Small intestine (tissue), 7 donors: ENCODE measurements around the gene ATPAF2. TPM values are rescaled to one million over a fixed set of nuclear protein-coding genes. Genes with fewer than 3 reads are reported as not detected.
"Not testable (repeated sequence)": the region's sequence is repeated elsewhere in the genome, so short reads cannot be mapped to it uniquely, and the experiment has no call there.

Experiments
- DNase-seq, 2 donors: peaks; one replicate each; pipeline versions ENCODE4 v3.0.0 to v3.0.0-alpha.2; 2013
- FAIRE-seq: peaks from 2 replicates; lab custom pipeline; 2012; peaks lifted over from hg19 to GRCh38; lab: Jason Lieb, UNC
- H3K27ac ChIP-seq, 3 donors: one replicate each; pipeline ENCODE4 v1.5.1; 2013; ENCODE audit warnings: low read length in 2 of 3, mild to moderate bottlenecking in 2 of 3, control low read depth in 1 of 3, inconsistent platforms in 1 of 3, low read depth in 1 of 3, moderate library complexity in 1 of 3
- H3K27me3 ChIP-seq, 3 donors: one replicate each; pipeline ENCODE4 v1.6.1; 2013; ENCODE audit warnings: low read length in 3 of 3, inconsistent platforms in 1 of 3; ENCODE audit not compliant: control insufficient read depth in 3 of 3, insufficient read depth in 3 of 3
- H3K36me3 ChIP-seq, 3 donors: one replicate each; pipeline ENCODE4 v1.6.1; 2013; ENCODE audit warnings: low read length in 3 of 3, inconsistent platforms in 1 of 3, low read depth in 1 of 3, mild to moderate bottlenecking in 1 of 3, moderate library complexity in 1 of 3; ENCODE audit not compliant: control insufficient read depth in 3 of 3, insufficient read depth in 2 of 3
- H3K4me1 ChIP-seq, 3 donors: one replicate each; pipeline ENCODE4 v1.6.1; 2013; ENCODE audit warnings: low read length in 2 of 3, inconsistent platforms in 1 of 3, low read depth in 1 of 3, mild to moderate bottlenecking in 1 of 3, moderate library complexity in 1 of 3; ENCODE audit not compliant: control insufficient read depth in 3 of 3, insufficient read depth in 2 of 3
- H3K4me3 ChIP-seq, 3 donors: one replicate each; pipeline ENCODE4 v1.5.1; 2013; ENCODE audit warnings: low read length in 3 of 3, control low read depth in 1 of 3, inconsistent platforms in 1 of 3, low read depth in 1 of 3, mild to moderate bottlenecking in 1 of 3, moderate library complexity in 1 of 3
- H3K9me3 ChIP-seq, 2 donors: one replicate each; pipeline ENCODE4 v1.6.1; 2013; ENCODE audit warnings: low read depth in 1 of 2, low read length in 1 of 2; ENCODE audit not compliant: control insufficient read depth in 2 of 2, insufficient read depth in 1 of 2
- WGBS, 3 donors: extraction: QIAGEN DNeasy Blood & Tissue Kit; methylation state at CpG; one replicate each; pipeline ENCODE4 v1.1.7; 2013; 5-methylcytosine and 5-hydroxymethylcytosine counted together
- polyA plus RNA-seq, 4 donors: library from polyadenylated mRNA; stranded (reverse) in 3 of 4; unstranded in 1 of 4; fragments of 200-250 nt in 3 of 4; fragments of 120-200 nt in 1 of 4; gene quantifications; one replicate each; pipeline versions ENCODE4 v1.2.1 to v1.2.3, GENCODE V29; 2013
- donor health status: healthy with polysubstance abuse.
- donor health status: control.
- donor health status: control.
- donor health status: Bipolar disorder and iron deficiency.
- donor health status: healthy.

Gene ATPAF2
- polyA plus RNA-seq, 4 donors: 20.5 to 26.4 (median 22.0) TPM

DNA sequence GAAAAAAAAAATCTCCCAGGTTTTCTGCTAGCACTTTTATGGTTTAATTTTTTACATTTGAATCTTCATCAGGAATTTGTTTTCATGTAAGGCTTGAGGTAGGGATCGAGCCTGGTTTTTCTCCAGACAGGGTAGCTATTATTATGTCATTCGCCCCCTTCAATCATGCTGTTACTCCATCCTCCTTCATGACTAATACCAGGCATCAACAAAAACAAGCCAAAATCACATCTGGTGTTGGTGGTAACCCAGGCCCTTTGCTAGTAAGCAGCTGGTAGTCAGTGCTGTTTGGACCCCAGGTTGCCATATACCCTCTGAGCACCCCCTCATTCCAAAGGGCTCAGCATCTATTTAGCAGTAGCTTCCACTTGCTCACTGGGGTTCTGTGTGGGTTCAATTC, 36.8 kb downstream of the ATPAF2 start:
- H3K4me1 ChIP-seq: peaks cover 0 to 11% (median 0%) of the 10 kb centered on the region in 3 donors
- no peak for FAIRE-seq
- H3K9me3 ChIP-seq: no peaks in the 10 kb centered on the region
- WGBS, 3 donors: 94 to 100% (median 97%) methylated on average over 2 of the region's 2 CpGs
- peaks cover 0 to 8% (median 4%) of the 10 kb centered on the region in 3 donors for H3K36me3 ChIP-seq
- H3K27ac ChIP-seq: no peak overlapping the region
- no peak overlapping the region for H3K4me3 ChIP-seq
- DNase-seq: no peak
- no peaks in the 10 kb centered on the region for H3K27me3 ChIP-seq

GRCh38 chr17:18000030-18000408, 38.9 kb downstream of the ATPAF2 start:
- H3K4me1 ChIP-seq: peaks cover 0 to 11% (median 0%) of the 10 kb centered on the region in 3 donors
- no peak for FAIRE-seq
- 17 to 54% (median 52%) methylated on average over 8 of the region's 8 CpGs for WGBS, 3 donors
- H3K36me3 ChIP-seq: peaks cover 0 to 3% (median 0%) of the 10 kb centered on the region in 3 donors
- no peaks in the 10 kb centered on the region for H3K9me3 ChIP-seq
- no peaks in the 10 kb centered on the region for H3K27me3 ChIP-seq
- DNase-seq: peak; percentile 54 to 80
- H3K27ac ChIP-seq: peak overlapping the region in 1 of 3 donors; percentile 27
- no peak overlapping the region for H3K4me3 ChIP-seq

DNA sequence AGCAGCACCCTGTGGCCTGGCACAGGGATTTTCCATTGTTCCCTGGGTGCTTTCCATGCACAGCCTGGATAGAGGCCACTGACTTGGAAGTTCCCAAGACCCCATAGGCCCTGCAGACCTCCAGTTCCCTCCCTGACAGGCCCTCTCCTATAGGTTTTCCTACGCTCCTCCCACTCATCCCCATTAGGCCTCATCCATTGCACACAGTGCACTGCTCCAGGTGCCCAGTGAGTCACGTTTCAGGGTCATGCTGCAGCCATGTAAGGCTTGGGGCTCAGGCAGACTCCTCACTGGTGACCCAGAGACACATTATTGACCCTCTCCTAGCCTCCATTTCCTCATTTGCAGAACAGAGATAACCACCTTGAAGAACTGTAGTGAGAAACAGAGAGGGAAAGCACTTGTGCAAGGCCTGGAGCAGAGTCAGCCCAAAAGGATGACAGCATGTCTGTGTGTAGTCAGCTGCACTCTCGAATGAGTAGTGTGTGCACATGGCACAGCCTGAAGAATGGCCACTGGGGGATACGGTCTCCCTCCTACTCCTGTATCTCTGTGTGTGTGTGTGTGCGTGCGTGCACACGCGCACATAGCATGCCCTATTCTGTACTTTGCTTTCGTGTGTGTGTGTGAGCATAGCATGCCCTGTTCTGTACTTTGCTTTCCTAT, 39.5 kb downstream of the ATPAF2 start:
- Histone ChIP-seq H3K27me3 (no peaks in the 10 kb centered on the region), H3K9me3 (no peaks in the 10 kb centered on the region), H3K4me3 (no peak overlapping the region), H3K4me1 (peaks cover 0 to 11% (median 0%) of the 10 kb centered on the region in 3 donors), H3K27ac (peak overlapping the region in 1 of 3 donors; percentile 27), H3K36me3 (peaks cover 0 to 3% (median 0%) of the 10 kb centered on the region in 3 donors)
- no peak for DNase-seq
- FAIRE-seq: no peak
- 60 to 78% (median 75%) methylated on average over 9 of the region's 9 CpGs for WGBS, 3 donors

- Histone ChIP-seq H3K9me3 (no peaks in the 10 kb centered on the region), H3K4me3 (no peak overlapping the region), H3K36me3 (peaks cover 0 to 3% (median 0%) of the 10 kb centered on the region in 3 donors), H3K27ac (no peak overlapping the region), H3K4me1 (peaks cover 0 to 11% (median 0%) of the 10 kb centered on the region in 3 donors), H3K27me3 (no peaks in the 10 kb centered on the region)
- 93 to 95% (median 95%) methylated on average over 8 of the region's 8 CpGs for WGBS, 3 donors
- FAIRE-seq: no peak
- no peak for DNase-seq
Observed at GRCh38 chr17:17998934-17999333, 40.0 kb downstream of the ATPAF2 start.

DNA sequence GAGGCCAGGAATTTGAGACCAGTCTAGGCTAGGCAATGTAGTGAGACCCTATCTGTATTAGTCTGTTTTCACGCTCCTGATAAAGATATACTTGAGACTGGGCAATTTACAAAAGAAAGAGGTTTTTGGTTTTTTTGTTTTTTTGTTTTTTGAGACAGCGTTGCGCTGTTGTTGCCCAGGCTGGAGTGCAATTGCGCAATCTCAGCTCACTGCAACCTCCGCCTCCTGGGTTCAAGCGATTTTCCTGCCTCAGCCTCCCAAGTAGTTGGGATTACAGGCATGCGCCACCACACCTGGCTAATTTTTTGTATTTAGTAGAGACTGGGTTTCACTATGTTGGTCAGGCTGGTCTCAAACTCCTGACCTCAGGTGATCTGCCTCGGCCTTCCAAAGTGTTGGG, 43.1 kb downstream of the ATPAF2 start:
- not testable (repeated sequence) for H3K27me3 ChIP-seq, FAIRE-seq, H3K36me3 ChIP-seq, H3K27ac ChIP-seq, H3K4me3 ChIP-seq, H3K9me3 ChIP-seq, DNase-seq
- H3K4me1 ChIP-seq: peaks cover 0 to 11% (median 0%) of the 10 kb centered on the region in 3 donors
- WGBS, 3 donors: 94 to 98% (median 97%) methylated on average over 8 of the region's 8 CpGs

GRCh38 chr17:17994271-17995069, 44.5 kb downstream of the ATPAF2 start:
- H3K4me1 ChIP-seq: peaks cover 0 to under 1% (median 0%) of the 10 kb centered on the region in 3 donors
- H3K36me3 ChIP-seq: peaks cover 0 to 3% (median 0%) of the 10 kb centered on the region in 3 donors
- no peak overlapping the region for H3K27ac ChIP-seq
- FAIRE-seq: no peak
- no peaks in the 10 kb centered on the region for H3K9me3 ChIP-seq
- H3K27me3 ChIP-seq: no peaks in the 10 kb centered on the region
- no peak overlapping the region for H3K4me3 ChIP-seq
- peak in 1 of 2 donors; percentile 16 for DNase-seq
- 65 to 73% (median 73%) methylated on average over 18 of the region's 18 CpGs for WGBS, 3 donors

DNA sequence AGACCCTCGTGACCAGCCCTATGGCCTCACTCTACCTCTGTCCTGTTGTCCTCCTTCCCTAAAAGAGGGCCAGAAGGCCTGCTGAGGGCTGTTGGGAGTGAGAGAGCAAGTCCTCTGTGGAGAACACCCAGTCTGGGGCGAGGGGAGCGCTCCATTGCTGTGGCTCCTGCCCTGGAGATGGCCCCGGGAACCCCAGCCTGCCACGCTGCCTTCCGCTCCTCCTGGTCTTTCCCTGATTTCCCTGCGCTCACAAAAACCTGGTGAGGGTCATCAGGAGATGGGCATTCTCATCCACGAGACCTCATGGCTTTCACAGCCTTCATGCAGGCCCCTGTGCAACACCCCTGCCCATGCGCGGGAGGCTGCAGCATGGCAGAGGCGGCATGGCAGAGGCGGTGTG, 45.1 kb downstream of the ATPAF2 start:
- 89 to 95% (median 95%) methylated on average over 12 of the region's 12 CpGs for WGBS, 3 donors
- Histone ChIP-seq H3K27ac (no peak overlapping the region), H3K9me3 (no peaks in the 10 kb centered on the region), H3K27me3 (no peaks in the 10 kb centered on the region), H3K36me3 (peaks cover 0 to 3% (median 0%) of the 10 kb centered on the region in 3 donors), H3K4me3 (no peak overlapping the region), H3K4me1 (no peaks in the 10 kb centered on the region)
- FAIRE-seq (no peak), DNase-seq (no peak)

DNA sequence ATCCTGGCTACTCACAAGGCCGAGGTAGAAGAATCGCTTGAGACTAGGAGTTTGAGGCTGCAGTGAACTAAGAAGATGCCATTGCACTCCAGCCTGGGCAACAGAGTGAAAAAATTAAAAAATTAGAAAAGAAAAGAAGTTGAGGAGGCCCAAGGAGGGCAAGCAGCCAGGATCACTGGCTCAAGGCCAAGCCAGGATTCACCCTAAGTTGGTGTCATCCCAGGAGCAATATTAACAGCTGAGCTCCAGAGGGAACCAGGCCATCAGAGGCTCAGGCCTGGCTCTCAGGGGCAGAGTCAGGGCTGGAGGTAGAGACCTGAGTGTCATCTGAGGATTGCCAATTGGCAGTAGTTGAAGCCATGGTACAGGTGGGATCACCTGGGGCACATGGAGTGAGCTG, 45.6 kb downstream of the ATPAF2 start:
- no peak overlapping the region for H3K4me3 ChIP-seq
- no peak for FAIRE-seq
- H3K9me3 ChIP-seq: no peaks in the 10 kb centered on the region
- no peak overlapping the region for H3K27ac ChIP-seq
- no peak for DNase-seq
- WGBS, 3 donors: 89 to 93% (median 91%) methylated on average over 2 of the region's 2 CpGs
- H3K4me1 ChIP-seq: no peaks in the 10 kb centered on the region
- H3K27me3 ChIP-seq: no peaks in the 10 kb centered on the region
- peaks cover 0 to 3% (median 0%) of the 10 kb centered on the region in 3 donors for H3K36me3 ChIP-seq
